GM19438 (cell line): Measurements from ENCODE around the gene TTC1.
"Not testable (repeated sequence)": the region's sequence is repeated elsewhere in the genome, so short reads cannot be mapped to it uniquely, and the experiment has no call there.

Experiments
- ATAC-seq: cut with Tn5 transposase; IDR thresholded peaks from one replicate; pipeline ENCODE4 v1.9.1; 2021; ENCODE audit warnings: low read depth; ENCODE audit not compliant: unreplicated experiment

TTC1 gene, protein sequence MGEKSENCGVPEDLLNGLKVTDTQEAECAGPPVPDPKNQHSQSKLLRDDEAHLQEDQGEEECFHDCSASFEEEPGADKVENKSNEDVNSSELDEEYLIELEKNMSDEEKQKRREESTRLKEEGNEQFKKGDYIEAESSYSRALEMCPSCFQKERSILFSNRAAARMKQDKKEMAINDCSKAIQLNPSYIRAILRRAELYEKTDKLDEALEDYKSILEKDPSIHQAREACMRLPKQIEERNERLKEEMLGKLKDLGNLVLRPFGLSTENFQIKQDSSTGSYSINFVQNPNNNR

DNA sequence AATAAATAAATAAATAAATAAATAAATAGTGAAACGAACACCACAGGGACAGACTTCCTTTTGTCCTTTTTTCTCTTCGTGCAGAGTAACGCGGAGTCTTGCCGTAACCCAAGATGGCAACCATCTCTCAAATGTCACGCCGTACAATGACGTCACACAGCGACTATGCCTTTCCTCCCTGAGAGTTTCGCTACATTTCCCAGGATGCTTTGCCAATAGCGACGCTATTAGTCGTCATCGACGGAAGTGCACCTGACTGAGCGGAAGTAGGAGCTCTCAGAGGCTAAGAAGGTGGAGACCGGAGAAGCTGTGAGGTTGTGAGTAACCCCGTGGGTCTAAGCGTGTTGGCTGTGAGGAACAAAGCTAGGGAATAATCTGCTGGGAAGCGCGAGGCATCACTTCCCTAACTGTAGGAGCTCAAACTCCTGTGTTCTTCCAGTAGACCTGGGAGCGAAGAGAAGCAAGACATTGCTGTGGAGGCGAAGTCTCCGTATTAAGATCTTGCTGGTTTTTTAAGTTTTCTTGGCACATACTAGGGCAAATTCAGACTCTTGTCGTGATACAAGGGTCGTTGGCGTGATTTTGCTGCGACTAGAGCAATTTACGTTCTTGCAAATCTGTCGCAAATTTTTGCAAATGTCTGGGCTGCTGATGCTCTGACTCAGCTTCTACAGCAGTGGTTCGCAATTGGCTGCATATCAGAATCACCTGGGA is at the start of gene TTC1:
Gene TTC1 (plus strand): TSS at position 263 of the 714 bp plus-strand sequence. CDS start 1,390 bp downstream, outside the sequence.
- ATAC-seq, result peak; percentile 100

DNA sequence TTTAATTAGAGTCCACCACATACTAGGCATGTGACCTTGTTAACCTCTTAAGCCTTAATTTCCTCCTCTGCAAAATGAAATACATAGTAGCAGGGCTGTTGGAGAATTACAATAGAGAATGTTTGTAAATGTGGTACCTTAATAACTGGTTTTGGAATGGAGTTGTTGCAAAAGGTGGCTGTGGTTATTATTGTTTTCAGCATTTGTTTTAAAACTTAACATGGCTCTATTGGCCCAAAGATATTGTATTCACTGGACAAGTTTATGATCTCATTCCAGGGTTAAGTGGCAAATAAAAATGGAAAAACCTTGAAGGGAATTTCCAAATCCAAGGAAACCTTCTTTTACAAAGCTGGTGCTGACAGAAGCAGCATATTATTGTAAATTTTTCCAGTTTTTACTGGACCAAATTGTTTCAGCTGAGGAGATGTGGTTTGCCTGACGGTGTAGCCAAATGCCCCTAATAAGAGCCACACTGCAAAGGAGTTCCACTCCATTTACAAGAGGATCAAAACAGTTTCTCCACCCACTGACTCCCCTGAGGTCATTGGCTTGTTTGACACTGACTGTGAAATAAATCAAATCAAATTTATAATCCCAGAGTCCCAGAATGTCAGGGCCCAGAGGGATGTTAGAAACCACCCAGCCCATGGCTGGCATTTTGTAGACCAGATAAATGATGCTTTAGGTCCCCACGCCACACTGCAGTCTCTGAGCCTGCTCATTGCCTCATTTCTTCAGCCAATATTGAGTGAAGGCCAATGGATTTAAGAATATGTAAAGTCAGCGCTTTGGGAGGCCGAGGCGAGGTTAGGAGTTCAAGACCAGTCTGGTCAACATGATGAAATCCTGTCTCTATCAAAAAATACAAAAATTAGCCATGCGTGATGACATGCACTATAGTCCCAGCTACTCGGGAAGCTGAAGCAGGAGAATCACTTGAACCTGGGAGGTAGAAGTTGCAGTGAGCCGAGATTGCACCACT is 47.5 kb upstream of the TTC1 start:
- no peak for ATAC-seq

DNA sequence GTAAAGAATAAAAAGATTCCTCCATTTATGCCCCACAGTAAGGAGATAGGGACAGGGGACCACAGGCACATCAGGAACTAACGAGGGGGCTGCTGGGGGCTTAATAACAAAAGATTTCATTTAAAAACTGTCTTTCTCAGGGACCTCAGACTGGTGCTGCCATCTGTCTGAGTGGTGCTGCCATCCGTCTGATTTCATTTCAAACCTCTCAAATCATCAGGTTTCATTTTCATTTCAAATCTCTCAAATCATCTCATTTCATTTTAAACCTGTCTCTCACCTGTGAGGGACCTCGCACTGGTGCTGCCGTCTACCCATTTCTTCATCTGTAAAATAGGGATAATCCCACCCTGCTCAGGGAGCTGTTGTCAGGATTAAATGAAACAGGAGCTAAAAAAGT is 46.7 kb upstream of the TTC1 start:
- ATAC-seq, result no peak

DNA sequence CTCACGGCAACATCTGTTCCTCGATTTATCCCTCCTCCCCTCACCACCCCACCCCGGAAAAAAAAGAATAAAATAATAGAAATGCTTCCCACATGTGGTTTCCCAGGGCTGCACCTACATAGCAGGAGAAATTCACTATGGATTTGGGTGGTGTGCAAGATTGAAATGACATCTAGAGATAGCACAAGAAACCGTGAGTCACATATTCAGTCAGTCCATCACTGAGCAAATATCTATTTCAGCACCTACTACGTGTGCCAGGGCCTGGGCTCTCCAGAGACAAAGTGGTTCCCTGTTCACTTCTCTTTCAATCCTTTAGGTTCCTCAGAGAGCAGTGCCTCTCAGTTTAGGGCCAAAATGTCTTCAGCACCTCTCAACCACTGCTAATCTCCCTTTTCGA is 45.0 kb upstream of the TTC1 start:
- no peak for ATAC-seq

DNA sequence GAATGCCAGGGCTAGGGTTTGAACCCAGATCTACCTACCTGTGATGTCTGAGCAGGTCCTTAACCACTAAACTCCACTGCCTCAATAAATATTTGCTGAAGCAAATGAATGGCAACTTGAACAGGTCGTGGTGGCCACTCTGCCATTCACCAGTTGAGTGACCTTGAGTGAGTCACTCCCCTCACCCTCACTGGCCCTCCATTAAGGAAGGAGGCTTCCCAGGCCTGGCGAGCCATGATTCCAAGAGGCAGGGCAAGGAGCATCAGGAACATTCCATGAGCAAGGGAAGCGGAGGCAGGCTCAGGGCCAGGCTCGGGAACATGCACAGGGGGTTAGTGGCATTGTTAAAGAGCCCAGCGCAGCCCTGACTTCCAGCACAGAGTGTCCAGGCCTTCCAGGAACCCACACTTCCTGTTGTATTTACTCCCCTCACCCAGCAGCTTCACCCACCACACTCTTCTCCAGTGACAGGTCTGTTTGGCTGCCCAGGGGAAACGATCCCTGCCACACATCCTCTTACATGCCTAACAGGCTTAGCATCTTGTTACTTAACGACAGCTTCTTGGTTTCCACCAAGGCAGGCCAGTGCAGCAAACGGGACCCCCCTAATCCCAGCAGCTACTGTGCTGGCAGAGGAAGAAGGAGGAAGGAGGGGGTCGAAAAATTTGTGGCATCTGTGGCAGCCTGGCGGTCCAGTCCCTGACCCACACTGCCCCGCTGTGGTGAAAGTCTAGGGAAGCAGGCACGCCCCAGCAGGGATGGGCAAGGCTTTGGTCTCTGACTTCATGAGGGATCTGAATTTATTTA is 43.7 kb upstream of the TTC1 start:
- ATAC-seq, result no peak

DNA sequence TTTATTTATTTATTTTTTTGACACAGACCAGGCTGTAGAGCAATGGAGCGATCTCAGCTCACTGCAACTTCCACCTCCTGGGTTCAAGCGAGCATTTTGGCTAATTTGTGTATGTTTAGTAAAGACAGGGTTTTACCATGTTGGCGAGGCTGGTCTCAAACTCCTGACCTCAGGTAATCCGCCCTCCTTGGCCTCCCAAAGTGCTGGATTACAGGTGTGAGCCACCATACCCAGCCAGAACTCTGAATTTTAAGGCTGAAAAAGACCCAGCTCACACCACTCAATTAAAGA is 43.2 kb upstream of the TTC1 start:
- not testable (repeated sequence) for ATAC-seq

DNA sequence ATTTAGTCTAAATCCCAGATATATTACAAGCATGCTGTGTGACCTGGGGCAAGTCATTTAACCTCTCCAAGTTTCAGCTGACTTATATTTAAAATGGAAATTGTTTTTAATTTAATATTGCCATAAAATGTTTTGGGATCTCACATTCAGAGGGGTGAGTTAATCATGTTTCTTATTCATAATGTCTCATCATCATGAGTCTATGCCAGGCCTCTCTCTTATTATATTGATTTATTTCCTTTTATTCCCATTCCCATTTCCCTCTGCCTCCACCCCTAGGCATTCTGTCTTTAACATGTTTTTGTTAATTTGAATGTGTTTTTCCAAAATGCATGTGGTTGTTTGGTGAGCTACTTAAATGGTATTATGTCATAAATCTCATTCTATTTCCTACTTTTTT is 39.0 kb upstream of the TTC1 start:
- no peak for ATAC-seq

DNA sequence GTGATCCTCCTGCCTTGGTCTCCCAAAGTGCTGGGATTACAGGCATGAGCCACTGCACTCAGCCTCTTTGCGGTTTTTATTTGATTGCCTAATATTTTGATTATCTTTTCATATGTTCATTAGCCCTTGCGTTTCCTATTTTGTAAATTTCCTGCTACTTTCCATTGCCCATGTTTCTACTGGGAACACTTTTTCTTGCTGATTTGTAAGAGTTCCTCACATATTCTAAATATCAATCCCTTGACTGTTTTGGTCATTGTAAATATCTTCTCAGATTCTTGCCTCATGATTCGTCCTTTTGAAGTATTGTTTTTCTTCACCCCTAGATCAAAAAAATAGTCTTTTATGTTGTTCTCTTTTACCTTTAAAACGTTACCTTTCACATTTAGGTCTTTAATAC is 37.9 kb upstream of the TTC1 start:
- no peak for ATAC-seq

DNA sequence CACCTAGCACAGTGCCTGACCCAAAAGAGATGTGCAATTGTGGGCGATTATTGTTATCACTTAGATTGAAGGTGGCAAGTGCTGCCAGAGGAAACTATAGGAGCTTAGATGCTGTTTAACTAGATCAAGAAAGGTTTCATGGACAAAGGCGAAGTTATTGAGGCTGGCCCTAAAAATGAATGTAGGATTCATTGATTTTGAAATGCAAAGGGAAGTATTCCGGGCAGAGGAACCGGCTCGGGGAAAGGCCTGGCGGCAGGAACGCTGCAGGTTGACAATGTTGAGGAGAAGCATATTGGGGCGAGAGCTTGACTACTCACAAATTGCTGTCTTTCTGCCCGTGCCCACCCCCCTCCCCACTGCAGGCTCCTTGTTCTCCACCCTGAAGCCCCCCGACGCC is 37.4 kb upstream of the TTC1 start:
- no peak for ATAC-seq

DNA sequence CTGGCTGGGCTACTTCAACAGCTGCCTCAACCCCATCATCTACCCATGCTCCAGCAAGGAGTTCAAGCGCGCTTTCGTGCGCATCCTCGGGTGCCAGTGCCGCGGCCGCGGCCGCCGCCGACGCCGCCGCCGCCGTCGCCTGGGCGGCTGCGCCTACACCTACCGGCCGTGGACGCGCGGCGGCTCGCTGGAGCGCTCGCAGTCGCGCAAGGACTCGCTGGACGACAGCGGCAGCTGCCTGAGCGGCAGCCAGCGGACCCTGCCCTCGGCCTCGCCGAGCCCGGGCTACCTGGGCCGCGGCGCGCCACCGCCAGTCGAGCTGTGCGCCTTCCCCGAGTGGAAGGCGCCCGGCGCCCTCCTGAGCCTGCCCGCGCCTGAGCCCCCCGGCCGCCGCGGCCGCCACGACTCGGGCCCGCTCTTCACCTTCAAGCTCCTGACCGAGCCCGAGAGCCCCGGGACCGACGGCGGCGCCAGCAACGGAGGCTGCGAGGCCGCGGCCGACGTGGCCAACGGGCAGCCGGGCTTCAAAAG is 36.9 kb upstream of the TTC1 start:
- no peak for ATAC-seq

DNA sequence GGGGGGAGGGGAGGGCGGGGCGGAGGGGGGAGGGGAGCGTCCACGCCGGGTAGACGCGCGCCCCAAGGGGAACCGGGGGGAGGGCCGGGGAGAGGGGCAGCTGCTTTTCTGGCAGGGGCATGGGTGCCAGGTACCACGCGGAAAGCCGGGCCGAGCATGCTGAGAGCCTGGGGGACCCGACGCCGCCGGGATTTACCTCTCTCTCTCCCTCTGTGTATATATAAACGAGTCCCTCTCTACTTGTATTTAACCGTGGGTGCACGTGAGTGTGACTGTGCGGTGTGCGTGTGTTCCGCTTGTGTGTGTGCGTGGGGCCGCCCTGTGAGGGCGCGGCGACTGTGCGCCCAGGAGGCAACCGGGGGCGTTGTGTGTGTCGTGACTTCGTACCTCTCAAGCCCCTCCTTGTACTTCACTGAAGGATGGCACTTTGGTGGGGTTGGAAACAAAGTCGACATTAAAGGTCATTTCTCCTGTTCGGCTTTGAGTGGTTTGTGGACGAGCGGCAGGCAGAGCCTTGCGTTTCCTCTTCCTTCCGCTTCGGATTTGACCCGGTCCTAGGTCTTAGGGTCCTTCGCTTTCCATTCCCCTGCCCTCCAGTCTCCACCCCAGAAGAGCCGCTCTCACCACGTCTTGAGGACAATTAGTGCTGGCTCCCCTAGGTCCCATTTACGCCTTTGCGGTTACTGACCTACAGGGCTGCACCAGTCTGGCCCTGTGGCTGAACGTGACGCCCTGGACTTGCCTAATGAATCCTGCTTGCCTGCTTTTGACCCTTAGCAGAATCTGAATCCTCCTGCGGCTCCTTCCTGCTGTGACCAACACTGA is 36.2 kb upstream of the TTC1 start:
- ATAC-seq, result no peak

DNA sequence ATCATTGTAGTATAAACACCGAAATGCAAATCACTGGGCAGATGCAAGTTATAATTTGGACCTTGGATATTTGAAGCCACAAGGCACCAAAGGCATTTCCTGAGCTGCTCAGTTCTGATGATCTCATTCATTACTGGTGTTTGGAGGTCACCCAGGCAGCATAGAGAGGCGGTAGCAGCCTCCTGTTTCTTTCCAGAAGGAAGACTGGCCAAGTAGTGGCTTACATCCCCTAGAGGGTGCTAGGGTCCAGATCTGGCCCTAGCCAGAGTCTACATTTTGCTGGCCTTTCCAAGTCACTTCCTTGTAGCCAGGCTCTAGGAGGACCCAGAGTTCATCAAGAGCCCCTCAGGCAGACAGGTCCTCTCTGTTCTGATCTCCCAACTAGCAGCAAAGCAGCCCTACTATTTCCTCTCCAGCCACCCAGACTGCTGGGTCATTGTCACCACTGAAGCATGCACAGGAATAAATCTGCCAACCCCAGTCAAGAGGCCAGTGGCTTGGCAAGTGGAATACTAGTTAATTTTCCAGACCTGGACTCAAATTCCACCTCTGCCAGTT is 33.4 kb upstream of the TTC1 start:
- no peak for ATAC-seq

DNA sequence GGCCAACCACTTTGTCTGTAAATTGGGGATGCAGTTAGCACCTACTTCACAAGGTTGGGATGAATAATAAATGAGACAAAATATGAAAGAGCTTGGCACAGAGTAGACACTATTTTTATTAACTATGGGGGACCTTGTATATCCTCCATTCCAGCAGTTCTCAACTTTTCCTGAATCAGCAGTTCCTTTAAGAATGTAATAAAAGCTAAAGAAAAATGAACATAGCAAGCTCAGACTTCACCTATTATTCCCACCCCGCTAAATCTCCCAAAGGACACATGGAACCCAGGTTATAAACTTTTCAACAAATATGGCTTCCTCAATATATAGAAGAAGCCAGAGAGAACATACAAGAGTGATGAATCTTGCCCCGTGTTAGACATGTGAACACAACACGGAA is 32.0 kb upstream of the TTC1 start:
- ATAC-seq, result no peak

DNA sequence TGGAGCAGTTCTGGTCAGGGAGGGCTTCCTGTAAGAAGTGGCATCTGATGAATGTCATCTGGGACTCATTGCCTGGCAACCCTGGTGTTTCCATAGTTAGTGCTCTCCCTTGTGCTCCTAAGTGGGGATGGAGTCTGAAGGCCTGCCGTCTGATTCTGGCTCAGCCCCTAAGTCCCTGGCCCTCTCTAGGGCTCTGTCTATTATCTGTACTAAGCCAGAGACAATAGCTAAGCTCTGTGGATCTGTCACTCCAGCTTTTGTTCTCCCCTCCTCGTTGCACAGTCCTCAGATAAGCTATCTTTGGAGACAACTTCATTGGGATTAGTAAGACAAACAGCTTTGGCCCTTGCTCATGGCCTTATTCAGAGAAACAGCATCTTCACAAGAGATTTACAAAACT is 30.6 kb upstream of the TTC1 start:
- ATAC-seq, result no peak

DNA sequence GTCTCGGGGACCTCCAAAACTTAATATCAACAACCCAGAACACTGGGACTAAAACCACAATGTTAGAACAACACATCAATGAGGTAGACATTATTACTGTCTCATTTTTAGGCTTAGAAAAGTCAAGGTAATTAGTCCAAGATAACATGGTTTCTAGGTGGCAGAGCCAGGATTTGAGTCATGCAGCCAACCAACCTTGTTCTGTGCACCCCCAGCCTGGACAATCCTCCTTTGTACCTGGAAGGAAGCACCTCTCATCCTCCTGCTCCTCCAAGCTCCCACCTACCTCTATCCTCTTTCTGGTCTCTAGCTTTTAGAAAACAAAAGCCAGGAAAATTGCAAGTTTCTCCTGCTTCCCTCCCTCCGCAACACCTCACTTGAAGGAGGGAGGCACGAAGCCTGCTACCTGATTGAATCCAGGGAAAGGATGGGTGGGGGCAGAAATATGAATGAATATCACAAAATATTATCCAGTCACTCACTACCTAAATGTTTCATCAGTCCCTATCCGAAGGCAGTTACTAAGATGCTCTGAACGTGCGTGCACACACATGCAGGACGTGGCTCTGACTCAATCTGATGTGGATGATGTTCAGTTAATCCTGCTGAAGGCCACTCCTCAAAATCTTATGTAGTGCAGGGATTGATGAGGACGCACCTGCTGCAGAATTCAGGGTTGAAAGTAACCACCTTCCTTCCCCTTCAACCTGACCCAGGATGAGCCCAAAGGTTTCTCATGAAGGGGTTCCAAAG is 26.3 kb upstream of the TTC1 start:
- ATAC-seq, result no peak

DNA sequence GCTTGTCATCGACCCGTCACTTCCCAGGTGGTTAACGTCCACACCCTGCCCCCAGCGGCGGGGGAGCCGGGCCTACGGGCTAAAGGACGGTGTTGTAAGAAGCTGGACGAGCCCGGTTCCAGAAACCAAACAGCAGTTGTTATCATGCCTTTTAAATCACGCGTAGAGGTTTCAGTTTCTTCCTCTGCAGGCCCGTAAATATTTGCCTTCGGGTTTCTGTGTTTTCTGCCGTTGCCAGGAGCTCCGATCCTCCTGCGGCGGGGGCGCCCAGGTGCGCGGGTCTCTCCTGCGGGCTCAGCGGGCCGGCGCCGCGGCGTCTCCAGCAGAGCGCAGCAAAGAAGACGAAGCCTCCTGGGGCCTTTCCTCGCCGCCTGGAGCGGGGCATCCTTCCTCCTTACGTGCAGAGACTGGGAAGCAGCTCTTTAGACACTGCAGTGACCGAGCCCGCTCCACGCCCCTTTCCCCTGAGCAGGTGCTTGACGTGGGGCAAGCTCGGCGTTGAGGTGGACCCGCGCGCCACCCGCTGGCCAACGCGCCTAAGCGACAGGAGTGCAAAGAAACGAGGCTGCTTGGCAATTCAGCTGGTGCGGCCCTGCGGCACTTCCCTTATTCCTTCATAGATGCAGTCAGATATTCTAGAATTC is 21.8 kb upstream of the TTC1 start:
- ATAC-seq, result peak; percentile 92

DNA sequence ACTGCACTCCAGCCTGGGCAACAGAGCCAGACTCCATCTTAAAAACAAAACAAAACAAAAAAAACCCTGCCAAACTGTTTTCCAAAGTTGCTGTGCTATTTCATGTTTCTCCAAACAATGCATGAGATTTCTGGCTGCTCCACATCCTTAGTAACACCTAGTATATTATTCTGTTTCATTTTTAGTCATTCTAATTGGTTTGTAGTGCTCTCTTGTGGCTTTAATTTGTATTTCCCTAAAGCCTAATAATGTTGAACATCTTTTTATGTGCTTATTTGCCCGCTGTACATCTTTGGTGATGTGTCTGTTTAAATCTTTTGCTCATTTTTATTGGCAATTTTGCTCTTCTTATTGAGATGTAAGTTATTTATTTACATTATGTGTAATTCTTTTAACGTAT is 18.4 kb upstream of the TTC1 start:
- ATAC-seq, result no peak

DNA sequence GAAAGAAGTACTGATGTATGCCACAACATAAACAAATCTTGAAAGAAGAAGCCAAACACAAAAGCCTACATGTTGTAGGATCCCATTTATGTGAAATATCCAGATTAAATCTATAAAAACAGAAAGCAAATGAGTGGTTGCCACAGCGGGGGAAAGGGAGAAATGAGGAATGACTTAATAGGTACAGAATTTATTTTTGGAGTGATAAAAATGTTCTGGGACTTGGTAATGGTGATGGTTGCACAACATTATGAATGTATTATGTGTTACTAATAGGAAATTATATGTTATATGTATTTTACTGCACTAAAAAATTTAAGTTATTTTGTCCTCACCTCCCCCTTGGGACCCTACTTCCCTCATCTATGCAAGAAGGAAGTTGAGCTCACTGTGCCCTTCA is 16.4 kb upstream of the TTC1 start:
- ATAC-seq, result no peak
